ENCODE measurements around the gene PPP2R2C.

PPP2R2C gene

GRCh38 chr4:6452897-6453687 is 19.3 kb downstream of the PPP2R2C start:
- Histone ChIP-seq H3K9ac (ENCODE audit: low read depth, low read length) (no peak overlapping the region), H3K36me3 (ENCODE audit: insufficient read depth, low read length) (no peaks in the 10 kb centered on the region), H3K4me1 (ENCODE audit: insufficient read depth, low read length) (no peaks in the 10 kb centered on the region), H3K9me3 (ENCODE audit: control insufficient read depth, insufficient read depth, low read length) (no peaks in the 10 kb centered on the region)

GRCh38 chr4:6452116-6452896 is 20.1 kb downstream of the PPP2R2C start:
- Histone ChIP-seq H3K4me1 (ENCODE audit: insufficient read depth, low read length) (0 out of 2 replicates have a peak, but pooled peaks cover 4% of the 10 kb centered on the region), H3K36me3 (ENCODE audit: insufficient read depth, low read length) (no peaks in the 10 kb centered on the region), H3K9me3 (ENCODE audit: control insufficient read depth, insufficient read depth, low read length) (no peaks in the 10 kb centered on the region), H3K9ac (ENCODE audit: low read depth, low read length) (no peak overlapping the region)

- H3K36me3 ChIP-seq (ENCODE audit: insufficient read depth, low read length) = no peaks in the 10 kb centered on the region
- H3K9me3 ChIP-seq (ENCODE audit: control insufficient read depth, insufficient read depth, low read length) = no peaks in the 10 kb centered on the region
- peaks cover 4% of the 10 kb centered on the region; the same call in 1 of the 2 replicates for H3K4me1 ChIP-seq (ENCODE audit: insufficient read depth, low read length)
- H3K9ac ChIP-seq (ENCODE audit: low read depth, low read length) = no peak overlapping the region
Measured at GRCh38 chr4:6451309-6451708, 21.1 kb downstream of the PPP2R2C start.

GRCh38 chr4:6450709-6451108 is 21.7 kb downstream of the PPP2R2C start:
- peaks cover 4% of the 10 kb centered on the region; the same call in 1 of the 2 replicates for H3K4me1 ChIP-seq (ENCODE audit: insufficient read depth, low read length)
- no peaks in the 10 kb centered on the region for H3K36me3 ChIP-seq (ENCODE audit: insufficient read depth, low read length)
- no peak overlapping the region for H3K9ac ChIP-seq (ENCODE audit: low read depth, low read length)
- H3K9me3 ChIP-seq (ENCODE audit: control insufficient read depth, insufficient read depth, low read length) = no peaks in the 10 kb centered on the region

GRCh38 chr4:6449746-6450369 is 22.6 kb downstream of the PPP2R2C start:
- H3K36me3 ChIP-seq (ENCODE audit: insufficient read depth, low read length) = no peaks in the 10 kb centered on the region
- no peaks in the 10 kb centered on the region for H3K9me3 ChIP-seq (ENCODE audit: control insufficient read depth, insufficient read depth, low read length)
- H3K9ac ChIP-seq (ENCODE audit: low read depth, low read length) = no peak overlapping the region
- H3K4me1 ChIP-seq (ENCODE audit: insufficient read depth, low read length) = peaks cover 4% of the 10 kb centered on the region; the same call in 1 of the 2 replicates

- Histone ChIP-seq H3K9ac (ENCODE audit: low read depth, low read length) (no peak overlapping the region), H3K9me3 (ENCODE audit: control insufficient read depth, insufficient read depth, low read length) (no peaks in the 10 kb centered on the region), H3K4me1 (ENCODE audit: insufficient read depth, low read length) (peaks cover 4% of the 10 kb centered on the region; the same call in 1 of the 2 replicates), H3K36me3 (ENCODE audit: insufficient read depth, low read length) (no peaks in the 10 kb centered on the region)
Measured at GRCh38 chr4:6449335-6449734, 23.1 kb downstream of the PPP2R2C start.

GRCh38 chr4:6448476-6449170 is 23.8 kb downstream of the PPP2R2C start:
- H3K9me3 ChIP-seq (ENCODE audit: control insufficient read depth, insufficient read depth, low read length) = no peaks in the 10 kb centered on the region
- no peaks in the 10 kb centered on the region for H3K36me3 ChIP-seq (ENCODE audit: insufficient read depth, low read length)
- H3K9ac ChIP-seq (ENCODE audit: low read depth, low read length) = no peak overlapping the region
- H3K4me1 ChIP-seq (ENCODE audit: insufficient read depth, low read length) = peaks cover 4% of the 10 kb centered on the region; the same call in 1 of the 2 replicates

GRCh38 chr4:6447672-6448171 is 24.7 kb downstream of the PPP2R2C start:
- no peaks in the 10 kb centered on the region for H3K36me3 ChIP-seq (ENCODE audit: insufficient read depth, low read length)
- peaks cover 4% of the 10 kb centered on the region; the same call in 1 of the 2 replicates for H3K4me1 ChIP-seq (ENCODE audit: insufficient read depth, low read length)
- no peaks in the 10 kb centered on the region for H3K9me3 ChIP-seq (ENCODE audit: control insufficient read depth, insufficient read depth, low read length)
- H3K9ac ChIP-seq (ENCODE audit: low read depth, low read length) = no peak overlapping the region

DNA sequence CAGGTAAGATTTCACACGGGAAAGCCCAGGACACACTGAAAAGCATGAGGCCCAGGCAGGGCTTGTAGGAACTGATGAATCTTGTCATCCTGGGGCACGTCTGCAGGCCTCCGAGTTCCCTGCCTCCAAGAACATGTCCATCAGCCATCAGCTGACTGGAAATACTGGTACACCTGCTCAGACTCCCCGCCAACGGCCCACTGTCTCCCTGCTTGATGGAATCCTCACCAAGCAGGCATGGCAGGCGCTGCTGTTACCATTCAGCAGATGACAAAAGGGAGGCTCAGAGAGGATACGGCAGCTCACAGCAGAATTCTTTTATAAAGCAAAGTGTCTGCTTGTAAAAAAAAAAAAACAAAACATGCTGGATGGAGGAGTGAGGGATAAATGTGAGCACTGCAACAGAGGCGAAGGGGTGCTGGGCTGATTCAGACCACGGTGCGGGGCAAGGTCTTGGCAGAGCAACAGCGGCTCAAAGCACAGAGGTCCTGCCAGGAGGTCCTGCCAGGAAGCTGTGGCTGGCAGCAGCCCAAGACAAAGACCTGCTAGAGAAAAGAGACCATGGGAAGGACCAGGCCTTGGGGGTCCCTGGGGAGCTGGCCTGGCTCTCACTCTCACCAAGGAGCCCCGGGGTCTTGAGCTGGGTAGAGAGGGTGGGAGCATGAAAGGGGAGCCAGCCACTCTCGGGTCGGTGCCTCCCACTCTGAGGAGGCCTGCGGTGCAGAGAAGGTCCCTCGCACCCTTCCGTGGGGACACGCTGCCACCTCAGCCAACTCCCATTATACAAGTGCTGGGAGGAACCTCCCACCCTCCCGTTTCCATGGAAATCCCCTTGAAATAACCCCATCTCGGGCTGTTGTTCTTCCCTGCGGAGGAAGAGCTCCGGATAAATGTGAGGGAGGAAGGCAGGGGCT is 25.6 kb downstream of the PPP2R2C start:
- no peak overlapping the region for H3K9ac ChIP-seq (ENCODE audit: low read depth, low read length)
- H3K9me3 ChIP-seq (ENCODE audit: control insufficient read depth, insufficient read depth, low read length) = no peaks in the 10 kb centered on the region
- H3K4me1 ChIP-seq (ENCODE audit: insufficient read depth, low read length) = peaks cover 4% of the 10 kb centered on the region; the same call in 1 of the 2 replicates
- H3K36me3 ChIP-seq (ENCODE audit: insufficient read depth, low read length) = no peaks in the 10 kb centered on the region

GRCh38 chr4:6446130-6446482 is 26.3 kb downstream of the PPP2R2C start:
- Histone ChIP-seq H3K36me3 (ENCODE audit: insufficient read depth, low read length) (no peaks in the 10 kb centered on the region), H3K9ac (ENCODE audit: low read depth, low read length) (no peak overlapping the region), H3K9me3 (ENCODE audit: control insufficient read depth, insufficient read depth, low read length) (no peaks in the 10 kb centered on the region), H3K4me1 (ENCODE audit: insufficient read depth, low read length) (peaks cover 4% of the 10 kb centered on the region; the same call in 1 of the 2 replicates)

GRCh38 chr4:6445403-6446129 is 26.8 kb downstream of the PPP2R2C start:
- Histone ChIP-seq H3K9ac (ENCODE audit: low read depth, low read length) (no peak overlapping the region), H3K36me3 (ENCODE audit: insufficient read depth, low read length) (no peaks in the 10 kb centered on the region), H3K9me3 (ENCODE audit: control insufficient read depth, insufficient read depth, low read length) (no peaks in the 10 kb centered on the region), H3K4me1 (ENCODE audit: insufficient read depth, low read length) (peaks cover 4% of the 10 kb centered on the region; the same call in 1 of the 2 replicates)

- Histone ChIP-seq H3K4me1 (ENCODE audit: insufficient read depth, low read length) (peaks cover 4% of the 10 kb centered on the region; the same call in 1 of the 2 replicates), H3K9ac (ENCODE audit: low read depth, low read length) (no peak overlapping the region), H3K36me3 (ENCODE audit: insufficient read depth, low read length) (no peaks in the 10 kb centered on the region), H3K9me3 (ENCODE audit: control insufficient read depth, insufficient read depth, low read length) (no peaks in the 10 kb centered on the region)
Measured at GRCh38 chr4:6444582-6444981, 27.8 kb downstream of the PPP2R2C start.
